GM21786 (cell line): ENCODE measurements around the gene E2F8.

ENCODE experiments used
- ATAC-seq: cut with Tn5 transposase; IDR thresholded peaks from one replicate; pipeline ENCODE4 v1.9.1; 2021; ENCODE audit not compliant: unreplicated experiment

E2F8 gene

DNA sequence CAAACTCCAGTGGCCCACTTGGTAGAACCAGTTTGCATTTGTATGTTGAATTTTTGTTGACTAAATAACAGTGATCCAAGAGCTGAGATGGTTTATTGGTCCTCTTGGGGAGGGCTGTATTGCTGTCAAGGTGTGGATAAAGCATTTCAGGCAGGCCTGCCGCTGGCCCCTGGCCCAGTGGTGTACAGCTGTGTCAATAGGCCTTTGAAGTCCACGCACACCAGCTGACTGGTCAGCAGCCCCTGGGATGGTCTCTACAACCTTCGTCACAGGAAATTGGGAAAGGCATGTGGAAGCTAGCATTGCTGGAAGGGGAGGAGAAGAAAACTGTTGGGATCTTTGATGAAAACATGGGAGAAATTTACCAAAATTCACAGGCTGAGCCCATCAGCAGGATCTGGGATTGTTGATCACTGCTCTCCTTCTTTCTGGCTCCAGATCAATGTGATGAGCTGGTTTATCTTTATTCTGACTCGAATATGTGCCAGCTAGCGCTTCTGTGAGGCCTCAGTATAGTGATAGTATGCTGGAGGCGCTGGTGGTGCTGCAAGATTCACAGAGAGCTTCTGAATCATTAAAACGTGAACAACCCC lies 12.5 kb upstream of the E2F8 start:
- no peak for ATAC-seq

DNA sequence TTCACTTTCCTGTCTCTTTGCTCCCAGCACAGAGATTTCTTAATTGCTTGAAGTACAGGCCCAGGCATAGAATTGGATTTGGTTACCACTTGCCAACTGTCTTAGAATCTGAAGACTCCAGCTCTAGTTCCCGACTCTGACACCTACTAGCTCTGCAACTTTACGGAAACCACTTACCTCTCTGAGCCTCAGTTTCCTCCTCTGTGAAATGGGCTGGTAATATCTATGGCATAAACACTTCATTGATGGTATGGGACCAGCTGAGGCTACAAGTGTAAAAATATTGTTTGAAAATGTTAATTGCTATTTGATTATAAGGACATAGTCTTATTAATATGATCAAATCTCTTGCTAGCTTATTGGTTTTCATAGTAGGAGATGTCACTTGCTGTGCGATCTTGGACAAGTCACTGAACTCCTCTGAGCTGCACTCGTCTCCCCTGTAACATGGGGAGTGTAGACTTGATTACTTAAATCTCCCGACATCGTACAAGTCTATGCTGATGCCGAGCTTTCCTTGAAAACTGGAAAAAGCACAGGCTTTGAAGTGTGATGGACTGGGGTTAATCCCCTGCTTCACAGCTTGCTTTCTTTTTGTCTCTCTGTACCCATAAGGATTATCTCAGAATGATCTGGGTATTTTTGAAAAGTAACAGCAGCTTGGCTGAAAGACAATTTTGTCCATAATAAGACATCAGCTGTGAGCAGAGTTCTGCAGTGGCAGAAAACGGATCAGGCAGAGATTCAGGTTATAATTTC lies 11.8 kb upstream of the E2F8 start:
- ATAC-seq, result no peak

DNA sequence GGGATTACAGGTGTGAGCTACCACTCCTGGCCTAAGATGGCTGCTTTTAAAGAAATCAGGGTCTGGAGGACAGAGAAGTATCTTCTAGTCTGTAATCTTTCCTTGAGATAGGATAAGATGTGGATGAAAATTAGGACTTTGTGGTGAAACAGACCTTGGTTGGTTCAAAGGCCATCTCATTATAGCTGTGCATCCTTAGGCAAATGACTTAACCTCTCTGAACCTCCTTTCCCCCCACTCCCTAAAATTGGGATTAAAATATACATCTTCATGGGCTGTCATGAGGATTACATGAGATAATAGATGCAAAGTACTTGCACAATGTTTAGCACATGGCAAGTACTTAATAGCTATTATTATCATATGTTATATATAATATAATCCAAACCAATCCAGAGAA lies 10.8 kb upstream of the E2F8 start:
- ATAC-seq, result no peak

DNA sequence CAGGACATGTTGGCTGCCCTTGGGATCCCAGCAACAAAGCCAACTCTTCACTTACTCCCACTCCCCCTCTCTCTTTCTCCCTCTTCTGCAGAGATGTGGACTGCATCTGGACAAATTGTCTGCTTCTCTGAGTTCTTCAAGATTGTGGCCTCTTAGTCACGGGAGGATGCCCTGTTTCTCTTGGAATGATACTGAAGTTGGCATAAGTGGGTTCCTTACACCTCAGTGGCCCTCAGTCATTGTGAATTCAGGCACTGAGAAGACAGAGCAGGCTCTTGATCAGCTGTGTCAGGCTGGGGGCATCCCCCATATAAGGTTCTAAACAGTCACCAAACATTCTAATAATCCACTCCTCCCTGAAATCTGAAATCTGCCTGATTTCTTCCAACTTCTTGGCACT lies 6.1 kb upstream of the E2F8 start:
- ATAC-seq, result no peak

DNA sequence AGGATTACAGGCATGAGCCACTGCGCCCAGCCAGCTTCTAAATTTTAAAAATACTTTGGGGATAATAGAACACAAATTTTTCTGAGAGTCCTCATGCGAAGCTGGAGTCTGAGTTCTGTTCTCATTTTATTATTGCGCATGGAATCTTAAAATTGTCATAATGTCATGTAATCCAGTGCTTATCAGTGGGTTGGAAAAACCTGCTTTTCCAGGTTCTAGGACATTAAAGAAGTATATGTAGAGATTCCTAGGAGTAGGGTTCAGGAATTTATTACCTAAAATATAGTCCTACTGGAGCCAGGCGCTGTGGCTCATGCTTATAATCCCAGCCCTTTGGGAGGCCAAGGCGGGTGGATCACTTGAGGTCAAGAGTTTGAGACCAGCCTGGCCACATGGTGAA lies 4.6 kb upstream of the E2F8 start:
- ATAC-seq, result no peak

DNA sequence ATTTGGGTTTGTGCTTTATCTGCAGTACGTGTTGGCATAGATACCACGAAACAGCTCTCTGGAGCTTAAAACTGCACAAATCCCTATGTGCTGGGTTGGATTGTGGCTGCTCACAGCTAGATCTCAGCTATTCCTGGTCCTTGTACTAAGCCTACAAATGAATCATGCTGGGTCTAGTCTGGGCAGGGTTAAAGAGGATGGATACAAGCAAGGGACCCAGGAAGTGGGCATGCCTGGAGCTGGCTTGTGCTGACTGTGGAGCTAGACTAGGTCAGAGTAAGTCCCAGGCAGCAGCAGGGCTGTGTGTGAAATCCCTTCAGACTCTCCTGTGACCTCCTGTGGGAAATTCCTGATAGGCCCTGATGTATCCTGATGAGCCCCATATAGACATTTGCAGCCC lies 3.9 kb upstream of the E2F8 start:
- no peak for ATAC-seq

DNA sequence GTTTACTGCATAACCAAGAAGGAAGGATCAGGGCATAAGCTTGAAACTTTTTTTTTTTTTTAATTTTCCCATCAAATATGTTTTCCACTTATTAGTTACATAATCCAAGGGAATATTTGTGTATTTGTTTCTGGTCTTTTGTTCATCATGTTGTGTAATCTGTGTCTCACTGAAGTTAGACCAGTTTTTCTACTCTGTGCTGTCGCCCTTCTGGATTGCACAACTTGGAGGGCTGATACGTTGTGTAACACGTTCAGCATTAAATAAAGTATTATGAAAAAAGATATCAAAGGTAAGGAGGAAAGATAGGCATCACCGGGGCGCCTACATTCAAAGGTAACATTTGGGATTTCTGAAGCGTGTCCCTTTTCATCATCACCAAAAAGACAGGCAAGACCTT lies 3.3 kb upstream of the E2F8 start:
- ATAC-seq, result no peak

DNA sequence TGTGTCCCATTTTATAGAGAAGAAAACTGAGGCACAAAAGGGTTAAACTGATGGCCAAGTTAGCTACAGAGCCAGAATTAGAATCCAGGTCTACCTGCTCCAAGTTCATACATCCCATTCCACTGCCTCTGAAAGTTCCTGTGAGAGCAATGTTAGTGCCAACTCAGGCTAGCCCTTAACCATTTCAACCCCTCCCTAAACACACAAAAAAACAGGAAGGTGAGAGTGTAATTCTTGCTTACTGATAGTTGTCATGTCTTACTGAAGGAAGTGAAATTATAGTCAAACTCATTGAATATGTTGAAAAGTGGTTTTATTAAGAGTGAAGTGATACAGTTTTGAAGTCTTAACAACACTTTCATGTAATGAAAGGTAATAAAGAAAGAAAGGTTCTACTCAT lies 2.9 kb upstream of the E2F8 start:
- no peak for ATAC-seq

DNA sequence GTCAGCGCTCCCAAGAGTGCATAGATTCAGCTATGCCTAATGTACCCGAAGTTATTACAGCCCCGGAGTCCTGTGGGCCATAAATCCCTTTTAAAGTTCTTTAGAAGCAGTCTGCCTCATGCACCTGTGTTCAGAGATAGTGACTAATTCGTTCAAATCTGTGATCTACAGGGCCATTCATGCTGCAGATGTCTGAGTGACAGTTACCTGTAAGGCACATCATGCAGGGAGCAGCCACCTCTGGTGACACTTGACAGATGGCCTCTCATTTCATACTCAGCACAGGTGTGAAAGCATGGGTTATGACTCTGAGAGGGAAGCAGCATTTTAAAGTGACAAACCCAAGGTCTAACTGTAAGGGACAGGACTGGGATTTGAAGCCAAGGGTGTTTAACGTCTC lies 2.4 kb upstream of the E2F8 start:
- ATAC-seq, result no peak

DNA sequence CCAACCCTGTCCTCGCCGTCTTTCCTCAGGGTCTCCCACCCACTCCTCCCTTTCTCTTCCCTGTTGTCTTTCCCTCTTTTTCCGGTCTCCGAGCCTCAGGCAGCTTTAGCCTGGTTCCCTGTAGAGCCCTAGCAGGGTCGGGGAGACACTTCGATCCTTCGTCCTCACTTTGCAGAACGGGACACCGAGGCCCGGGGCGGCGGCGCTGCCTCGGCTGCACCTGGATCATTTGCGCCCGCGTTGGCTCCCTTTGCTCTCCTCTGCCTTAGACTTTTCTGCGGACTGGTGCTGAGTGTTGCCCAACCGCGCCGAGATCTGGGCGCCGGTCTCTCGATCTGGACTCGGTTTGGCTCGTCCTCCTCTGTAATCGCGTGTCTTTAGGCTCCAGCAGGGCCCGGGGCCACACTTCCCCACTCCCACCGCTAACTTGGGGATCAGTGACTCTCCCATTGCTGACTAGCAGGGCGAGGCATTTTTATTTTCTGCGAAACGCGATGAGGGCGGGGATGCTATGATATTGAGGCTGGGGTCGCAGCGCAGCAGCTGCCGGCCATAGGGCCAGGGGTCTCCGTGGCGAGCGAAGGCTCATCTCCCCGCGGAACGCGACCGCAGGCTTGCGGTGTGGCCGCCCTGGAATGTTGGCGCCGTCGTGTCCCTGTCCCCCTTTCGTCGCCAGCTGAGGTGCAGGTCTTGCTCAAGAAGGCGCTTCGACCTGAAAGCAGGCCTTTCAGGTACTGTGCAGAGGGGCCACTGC lies 1.6 kb upstream of the E2F8 start:
- no peak for ATAC-seq

DNA sequence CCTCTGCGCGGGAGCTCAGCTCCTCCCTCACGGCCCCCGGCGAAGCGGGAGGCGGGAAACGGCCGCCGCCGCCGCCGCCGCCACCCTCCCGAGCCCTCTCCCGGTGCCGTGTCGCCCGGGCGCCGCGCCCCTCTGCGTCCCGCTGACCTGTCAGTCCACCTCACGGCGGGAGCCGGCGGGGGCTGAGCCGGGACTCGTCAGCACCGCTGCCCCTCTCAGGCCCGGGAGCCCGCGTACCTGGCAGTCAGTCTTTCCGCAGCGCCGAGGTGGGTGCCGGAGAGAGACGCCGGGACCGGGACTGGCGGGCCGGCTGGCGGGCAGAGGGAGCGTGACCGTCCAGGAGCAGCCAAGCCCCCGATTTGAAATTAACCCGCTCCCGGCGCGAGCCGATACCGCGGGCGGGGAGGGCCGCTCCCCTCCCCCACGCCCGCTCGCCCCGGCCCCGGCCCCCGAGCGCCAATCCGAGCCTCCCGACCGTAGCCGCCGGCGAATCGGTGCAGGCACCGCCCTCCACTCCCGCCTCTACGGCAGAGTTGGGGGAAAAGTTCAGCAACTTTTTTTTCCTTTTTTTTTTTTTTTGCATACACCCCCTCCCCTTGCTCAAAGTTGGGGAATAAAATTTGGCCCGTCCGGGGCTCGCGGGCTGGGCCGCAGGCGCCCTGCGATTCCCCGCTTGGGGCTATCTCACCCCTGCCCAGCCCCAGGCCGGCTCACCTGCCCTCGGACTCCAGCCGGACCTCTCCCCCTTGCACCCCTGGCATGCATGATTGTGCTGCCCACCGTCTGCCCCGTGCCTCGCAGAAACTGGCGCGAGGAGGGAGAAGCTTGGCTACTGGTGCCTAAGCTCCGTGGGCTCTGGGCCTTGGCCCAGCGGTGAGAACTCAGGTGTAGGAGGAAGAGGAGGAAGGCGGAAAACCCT lies 774 bp upstream of the E2F8 start:
- ATAC-seq, result peak; percentile 33

DNA sequence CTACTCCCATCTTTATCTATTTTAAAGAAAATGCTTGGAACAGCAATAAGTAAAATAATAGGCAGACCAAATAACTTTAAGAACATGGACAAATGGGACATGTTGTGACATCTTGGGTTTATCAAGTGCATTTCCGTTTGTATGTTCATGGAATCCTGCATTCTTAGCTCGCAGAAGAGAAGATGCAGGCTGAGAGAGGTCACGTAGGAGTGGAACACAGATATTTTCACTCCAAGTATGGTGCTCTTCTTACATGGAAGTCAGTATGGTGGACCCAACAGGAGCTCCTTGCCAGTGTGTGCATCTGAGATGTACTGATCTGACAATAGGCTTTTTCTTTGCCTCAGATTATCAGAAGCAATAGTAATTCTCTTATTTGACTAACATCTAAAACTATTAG lies 1.7 kb downstream of the E2F8 start:
- ATAC-seq, result no peak

DNA sequence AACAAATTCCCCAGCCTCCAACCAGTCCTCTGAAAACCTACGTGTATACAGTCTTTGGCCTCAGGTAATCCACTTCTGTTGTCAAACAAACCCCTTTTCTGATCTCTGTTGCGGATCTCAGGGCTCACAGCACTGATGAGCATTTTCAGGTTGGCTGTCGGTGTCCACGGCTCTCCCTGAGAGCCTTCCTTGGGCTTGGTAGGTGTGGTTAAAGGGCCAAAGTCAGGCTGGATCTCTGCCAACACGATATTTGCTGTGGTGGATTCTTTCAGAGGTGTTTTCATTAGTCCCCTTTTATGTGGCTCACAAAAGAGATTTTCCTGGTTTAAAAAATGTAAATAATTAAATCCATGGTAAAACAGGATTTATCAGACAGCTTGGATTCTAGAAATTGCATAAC lies 2.9 kb downstream of the E2F8 start:
- ATAC-seq, result no peak

DNA sequence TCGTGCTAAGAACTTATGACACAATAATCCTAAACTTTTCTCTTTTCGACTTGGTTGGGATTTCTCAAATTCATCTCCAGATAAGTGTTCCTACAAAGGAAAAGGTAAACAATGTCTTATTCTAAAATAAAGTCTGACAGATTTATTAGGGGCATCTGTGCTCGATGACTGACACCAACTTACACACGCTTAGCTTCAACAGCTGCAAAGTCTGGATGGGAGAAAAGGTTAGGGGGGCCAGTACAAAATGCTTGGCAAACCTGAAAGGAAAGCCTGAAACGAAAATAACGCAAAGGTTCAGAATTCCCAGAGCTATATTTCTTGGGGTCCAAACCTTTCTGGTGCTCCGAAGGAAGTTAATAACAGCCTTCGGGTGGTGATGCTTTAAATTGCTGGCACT lies 3.4 kb downstream of the E2F8 start:
- no peak for ATAC-seq

DNA sequence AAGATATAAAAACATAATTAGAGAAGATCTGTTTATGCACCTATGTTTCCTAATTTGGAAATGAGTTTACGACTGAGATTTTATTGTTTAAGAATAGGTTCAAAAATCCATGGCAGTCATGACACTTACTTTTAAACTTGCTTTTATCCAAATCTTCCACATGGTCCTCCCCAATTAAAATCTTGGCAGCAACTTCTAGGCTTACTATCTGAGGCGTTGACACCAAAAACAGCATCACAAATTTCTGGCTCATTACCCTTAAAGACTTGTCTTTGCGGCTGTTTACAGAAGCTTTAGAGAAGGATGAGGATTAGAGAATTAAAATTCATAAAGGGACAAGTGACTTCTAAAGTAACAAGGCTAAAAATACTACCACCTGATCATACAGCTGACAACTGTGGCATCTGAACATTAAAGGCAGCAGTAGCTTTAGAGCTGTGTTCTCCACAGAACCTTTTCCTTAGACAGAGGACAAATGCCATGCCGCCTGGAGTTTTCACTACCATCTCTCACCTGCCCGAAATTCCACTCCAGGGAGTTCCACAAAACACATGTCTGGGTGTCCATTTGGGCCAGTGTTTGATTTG lies 6.4 kb downstream of the E2F8 start:
- ATAC-seq, result no peak

DNA sequence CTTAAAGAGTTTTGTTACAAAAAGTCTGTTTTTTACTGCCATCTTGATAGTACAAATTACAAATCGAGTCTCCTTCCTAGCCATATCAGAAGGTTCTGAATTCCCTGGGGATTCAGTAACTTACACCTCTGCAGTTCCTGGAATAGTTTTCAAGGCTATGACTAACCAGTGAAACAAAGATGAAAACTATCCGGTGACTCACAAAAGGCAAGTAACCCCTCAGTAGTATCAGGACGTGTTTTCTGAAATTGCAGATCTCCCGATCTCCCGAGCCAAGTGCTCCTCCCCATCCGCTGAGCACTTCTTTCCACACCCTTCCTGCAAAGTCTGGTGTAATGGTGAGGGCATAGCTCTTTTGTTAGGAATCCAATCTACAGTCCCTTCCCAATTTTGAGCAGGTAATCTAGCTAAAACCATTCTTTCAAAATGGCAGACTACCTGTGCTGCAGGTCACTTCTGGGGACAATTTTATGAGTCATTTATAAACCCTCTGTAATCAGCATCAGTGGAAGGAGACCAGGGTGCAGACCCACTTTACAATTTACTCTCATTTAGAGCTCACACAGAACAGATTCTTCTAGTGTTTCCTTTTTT lies 7.7 kb downstream of the E2F8 start:
- ATAC-seq, result no peak

DNA sequence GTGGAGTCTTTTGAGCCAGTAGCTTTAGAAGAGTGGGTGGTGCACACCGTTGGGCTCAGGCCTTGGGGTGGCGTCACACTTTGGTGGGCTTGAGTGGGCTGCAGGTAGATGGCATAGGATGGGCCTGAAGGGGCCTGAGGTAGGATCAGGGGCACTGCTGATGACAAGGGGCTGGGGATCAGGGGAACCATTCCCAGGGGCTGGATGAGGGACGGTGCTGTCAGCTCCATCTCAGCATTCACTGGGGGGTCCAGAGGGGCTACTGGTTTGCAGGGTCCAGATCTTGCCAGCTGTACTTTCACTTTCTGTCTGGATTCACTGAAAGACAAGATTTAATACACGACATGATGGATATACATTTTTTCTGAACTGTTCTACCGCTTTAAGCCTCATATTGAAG lies 11.1 kb downstream of the E2F8 start:
- no peak for ATAC-seq

DNA sequence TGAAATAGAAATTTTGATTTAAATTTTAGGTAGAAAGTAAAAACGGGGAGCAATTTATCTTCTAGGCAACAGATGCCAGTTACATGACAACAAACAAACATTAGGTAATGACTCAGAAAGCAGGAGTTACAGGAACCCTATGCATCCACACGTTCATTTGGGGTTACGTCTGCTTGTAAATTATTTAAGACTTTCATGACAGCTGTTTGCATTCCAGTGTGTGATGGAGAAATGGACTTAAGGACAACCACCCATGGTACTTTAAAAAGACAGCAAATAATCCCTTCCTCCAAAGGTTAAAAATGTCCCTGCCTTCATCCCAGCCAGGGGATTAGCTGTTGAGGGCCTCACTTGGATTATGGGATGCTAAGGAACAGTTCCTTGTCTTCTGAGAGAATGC lies 11.8 kb downstream of the E2F8 start:
- ATAC-seq, result no peak

DNA sequence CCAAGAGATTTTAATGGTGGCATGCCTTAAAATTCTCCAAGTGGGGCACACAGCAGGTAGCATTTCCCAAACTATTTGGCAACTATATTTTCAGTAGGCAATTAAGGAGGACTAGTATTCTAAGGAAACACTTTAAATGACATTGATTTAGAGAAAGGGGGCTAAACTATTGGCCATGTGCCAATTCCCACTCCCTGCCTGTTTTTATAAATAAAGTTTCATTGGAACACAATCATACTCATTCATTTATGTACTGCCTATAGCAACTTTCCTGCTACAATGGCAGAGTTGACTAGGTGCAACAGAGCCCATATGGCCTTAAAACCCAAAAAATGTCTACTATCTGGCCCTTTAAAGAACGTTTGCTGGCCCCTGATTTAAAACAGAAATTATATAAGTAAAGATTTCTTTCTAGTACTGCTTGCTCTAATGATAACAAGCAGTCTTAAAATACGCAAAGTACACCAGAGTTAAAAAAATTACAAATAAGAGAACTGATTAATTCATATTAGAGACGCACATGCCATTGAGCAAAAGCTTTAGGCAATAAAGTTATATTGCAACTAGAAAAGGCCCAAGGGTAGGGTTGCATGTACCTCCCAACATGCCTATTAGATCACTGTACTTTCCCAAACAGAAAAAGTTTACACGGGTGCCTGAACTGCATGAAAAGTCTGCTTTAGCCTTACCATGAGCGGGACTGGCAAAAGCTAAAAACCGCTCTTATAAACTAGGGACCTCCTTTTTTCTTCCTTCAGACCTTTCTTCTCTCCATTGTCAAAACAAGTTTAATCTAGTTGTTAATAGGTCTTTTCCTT lies 14.2 kb downstream of the E2F8 start:
- ATAC-seq, result no peak

DNA sequence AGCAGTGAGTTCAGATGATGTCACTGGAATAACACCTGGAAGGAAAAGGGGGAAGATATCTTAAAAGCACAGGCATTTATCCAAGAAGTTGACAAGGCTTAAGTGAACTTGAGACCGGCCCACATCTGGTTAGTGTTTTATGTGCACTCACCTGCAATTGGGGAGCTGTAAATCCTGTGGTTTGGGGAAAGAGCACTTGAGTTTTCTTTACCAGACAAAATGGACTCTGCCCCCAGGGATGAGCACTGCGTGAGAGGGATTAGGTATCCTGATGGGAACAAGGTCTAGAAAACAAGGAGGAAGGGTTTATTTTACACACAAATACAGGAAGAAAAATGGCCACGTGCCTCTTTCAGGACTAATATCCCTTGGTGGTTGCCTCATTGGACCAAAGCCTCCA lies 15.2 kb downstream of the E2F8 start:
- no peak for ATAC-seq
